ENCODE measurements around the gene MAPK11.

Gene MAPK11

GRCh38 chr22:50246242-50247175, 23.7 kb downstream of the MAPK11 start:
- DNase-seq = no peak

- no peak for DNase-seq
These were observed 24.7 kb downstream of the MAPK11 start for GRCh38 chr22:50245214-50246072.

- peak; percentile 85 to 91 for DNase-seq
These were observed 25.6 kb downstream of the MAPK11 start, which contains the start of gene TUBGCP6 for GRCh38 chr22:50244420-50245213. Gene TUBGCP6, minus strand, starts transcription at chr22:50245023. Its CDS starts 564 bp downstream, at chr22:50244459.

- DNase-seq = no peak
These were observed 26.3 kb downstream of the MAPK11 start for GRCh38 chr22:50243685-50244419.

- no peak for DNase-seq
These were observed 27.7 kb downstream of the MAPK11 start for GRCh38 chr22:50242406-50242949.

GRCh38 chr22:50238755-50239154, 31.4 kb downstream of the MAPK11 start:
- no peak for DNase-seq

GRCh38 chr22:50236731-50237409, 33.3 kb downstream of the MAPK11 start:
- DNase-seq = no peak

GRCh38 chr22:50233223-50233622, 37.0 kb downstream of the MAPK11 start:
- DNase-seq = no peak

GRCh38 chr22:50232481-50233151, 37.6 kb downstream of the MAPK11 start:
- no peak for DNase-seq

- DNase-seq = no peak
These were observed 40.8 kb downstream of the MAPK11 start for GRCh38 chr22:50229370-50229769.

- no peak for DNase-seq
These were observed 41.8 kb downstream of the MAPK11 start for GRCh38 chr22:50228366-50228765.

- DNase-seq = no peak
These were observed 42.5 kb downstream of the MAPK11 start for GRCh38 chr22:50227579-50228215.

GRCh38 chr22:50226875-50227165, 43.4 kb downstream of the MAPK11 start:
- DNase-seq = no peak

- no peak for DNase-seq
These were observed 43.9 kb downstream of the MAPK11 start for GRCh38 chr22:50226063-50226874.

GRCh38 chr22:50225200-50225969, 44.8 kb downstream of the MAPK11 start:
- DNase-seq = no peak

- no peak for DNase-seq
These were observed 46.1 kb downstream of the MAPK11 start for GRCh38 chr22:50224071-50224470.

GRCh38 chr22:50222508-50222907, 47.7 kb downstream of the MAPK11 start:
- no peak for DNase-seq

All from NCI-H1930 (cell line).